Measurements from ENCODE around the gene POLR2A. TPM values are rescaled to one million over a fixed set of nuclear protein-coding genes. Genes with fewer than 3 reads are reported as not detected.

POLR2A gene
- total and polyA plus RNA-seq, 2 of the 13 experiments (the other 11 are each of a cell fraction or from before 2014, with no cell fraction given): 17.8 to 18.3 TPM

DNA sequence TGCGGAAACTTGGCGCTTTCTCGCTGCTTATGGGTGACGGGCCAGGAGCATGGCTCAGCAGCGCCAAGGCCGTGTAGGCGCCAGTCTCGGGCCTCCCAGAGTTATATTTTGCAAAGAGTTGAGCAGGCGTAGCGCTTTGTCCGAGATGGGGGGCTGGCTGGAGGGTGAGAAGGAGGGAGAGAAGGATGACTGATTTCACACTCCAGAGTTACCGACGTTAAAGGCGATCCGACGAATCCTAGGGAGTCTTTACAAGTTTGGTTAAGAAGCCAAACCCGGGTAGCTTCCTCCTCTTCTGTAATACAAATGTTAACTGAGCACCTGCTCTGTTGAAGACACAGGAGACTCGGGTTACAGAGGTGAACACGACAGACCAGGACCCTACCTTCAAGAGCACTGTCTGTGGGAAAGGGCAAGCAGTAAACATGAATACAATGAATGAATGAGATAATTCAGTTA is 782 bp downstream of the POLR2A start (continued):
- TF ChIP-seq, protein P1, sequence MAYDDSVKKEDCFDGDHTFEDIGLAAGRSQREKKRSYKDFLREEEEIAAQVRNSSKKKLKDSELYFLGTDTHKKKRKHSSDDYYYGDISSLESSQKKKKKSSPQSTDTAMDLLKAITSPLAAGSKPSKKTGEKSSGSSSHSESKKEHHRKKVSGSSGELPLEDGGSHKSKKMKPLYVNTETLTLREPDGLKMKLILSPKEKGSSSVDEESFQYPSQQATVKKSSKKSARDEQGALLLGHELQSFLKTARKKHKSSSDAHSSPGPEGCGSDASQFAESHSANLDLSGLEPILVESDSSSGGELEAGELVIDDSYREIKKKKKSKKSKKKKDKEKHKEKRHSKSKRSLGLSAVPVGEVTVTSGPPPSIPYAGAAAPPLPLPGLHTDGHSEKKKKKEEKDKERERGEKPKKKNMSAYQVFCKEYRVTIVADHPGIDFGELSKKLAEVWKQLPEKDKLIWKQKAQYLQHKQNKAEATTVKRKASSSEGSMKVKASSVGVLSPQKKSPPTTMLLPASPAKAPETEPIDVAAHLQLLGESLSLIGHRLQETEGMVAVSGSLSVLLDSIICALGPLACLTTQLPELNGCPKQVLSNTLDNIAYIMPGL (CRISPR knock-in tag; IDR thresholded peaks at IDR 0.05; ENCODE audit: borderline replicate concordance in 1 of 2, low read depth in 1 of 2): peak in 1 of 2 experiments; percentile 85; a peak in 2 of 4 replicates
- TF ChIP-seq ZNF598 (CRISPR knock-in tag; IDR thresholded peaks at IDR 0.05; ENCODE audit: borderline replicate concordance) (0 out of 2 replicates have a peak, but pooled peaks have one; percentile 31), BORCS8-MEF2B (CRISPR knock-in tag; IDR thresholded peaks at IDR 0.05) (peak; percentile 44; the same call in 1 of the 2 replicates), ZSCAN30 (CRISPR knock-in tag; IDR thresholded peaks at IDR 0.05) (0 out of 2 replicates have a peak, but pooled peaks have one; percentile 40), SP4 (CRISPR knock-in tag; IDR thresholded peaks at IDR 0.05) (peak; percentile 1; the same call in 1 of the 2 replicates), ZFP90 (CRISPR knock-in tag; IDR thresholded peaks at IDR 0.05; ENCODE audit: borderline replicate concordance) (no peak), ZNF431 (CRISPR knock-in tag; IDR thresholded peaks at IDR 0.05; ENCODE audit: borderline replicate concordance, low read depth) (0 out of 2 replicates have a peak, but pooled peaks have one; percentile 51), ZNF850 (CRISPR knock-in tag; conservative IDR thresholded peaks at IDR 0.05) (no peak), ZNF562 (CRISPR knock-in tag; IDR thresholded peaks at IDR 0.05; ENCODE audit: borderline replicate concordance) (no peak)
- TF ChIP-seq, protein P2, sequence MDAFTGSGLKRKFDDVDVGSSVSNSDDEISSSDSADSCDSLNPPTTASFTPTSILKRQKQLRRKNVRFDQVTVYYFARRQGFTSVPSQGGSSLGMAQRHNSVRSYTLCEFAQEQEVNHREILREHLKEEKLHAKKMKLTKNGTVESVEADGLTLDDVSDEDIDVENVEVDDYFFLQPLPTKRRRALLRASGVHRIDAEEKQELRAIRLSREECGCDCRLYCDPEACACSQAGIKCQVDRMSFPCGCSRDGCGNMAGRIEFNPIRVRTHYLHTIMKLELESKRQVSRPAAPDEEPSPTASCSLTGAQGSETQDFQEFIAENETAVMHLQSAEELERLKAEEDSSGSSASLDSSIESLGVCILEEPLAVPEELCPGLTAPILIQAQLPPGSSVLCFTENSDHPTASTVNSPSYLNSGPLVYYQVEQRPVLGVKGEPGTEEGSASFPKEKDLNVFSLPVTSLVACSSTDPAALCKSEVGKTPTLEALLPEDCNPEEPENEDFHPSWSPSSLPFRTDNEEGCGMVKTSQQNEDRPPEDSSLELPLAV (CRISPR knock-in tag; conservative IDR thresholded peaks at IDR 0.05; ENCODE audit: low read depth): no peak
- TF ChIP-seq, protein P3, sequence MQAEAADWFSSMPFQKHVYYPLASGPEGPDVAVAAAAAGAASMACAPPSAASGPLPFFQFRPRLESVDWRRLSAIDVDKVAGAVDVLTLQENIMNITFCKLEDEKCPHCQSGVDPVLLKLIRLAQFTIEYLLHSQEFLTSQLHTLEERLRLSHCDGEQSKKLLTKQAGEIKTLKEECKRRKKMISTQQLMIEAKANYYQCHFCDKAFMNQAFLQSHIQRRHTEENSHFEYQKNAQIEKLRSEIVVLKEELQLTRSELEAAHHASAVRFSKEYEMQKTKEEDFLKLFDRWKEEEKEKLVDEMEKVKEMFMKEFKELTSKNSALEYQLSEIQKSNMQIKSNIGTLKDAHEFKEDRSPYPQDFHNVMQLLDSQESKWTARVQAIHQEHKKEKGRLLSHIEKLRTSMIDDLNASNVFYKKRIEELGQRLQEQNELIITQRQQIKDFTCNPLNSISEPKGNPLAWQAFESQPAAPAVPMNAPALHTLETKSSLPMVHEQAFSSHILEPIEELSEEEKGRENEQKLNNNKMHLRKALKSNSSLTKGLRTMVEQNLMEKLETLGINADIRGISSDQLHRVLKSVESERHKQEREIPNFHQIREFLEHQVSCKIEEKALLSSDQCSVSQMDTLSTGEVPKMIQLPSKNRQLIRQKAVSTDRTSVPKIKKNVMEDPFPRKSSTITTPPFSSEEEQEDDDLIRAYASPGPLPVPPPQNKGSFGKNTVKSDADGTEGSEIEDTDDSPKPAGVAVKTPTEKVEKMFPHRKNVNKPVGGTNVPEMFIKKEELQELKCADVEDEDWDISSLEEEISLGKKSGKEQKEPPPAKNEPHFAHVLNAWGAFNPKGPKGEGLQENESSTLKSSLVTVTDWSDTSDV (CRISPR knock-in tag; IDR thresholded peaks at IDR 0.05): peak; percentile 53; the same call in 1 of the 2 replicates
- TF ChIP-seq, protein P4, sequence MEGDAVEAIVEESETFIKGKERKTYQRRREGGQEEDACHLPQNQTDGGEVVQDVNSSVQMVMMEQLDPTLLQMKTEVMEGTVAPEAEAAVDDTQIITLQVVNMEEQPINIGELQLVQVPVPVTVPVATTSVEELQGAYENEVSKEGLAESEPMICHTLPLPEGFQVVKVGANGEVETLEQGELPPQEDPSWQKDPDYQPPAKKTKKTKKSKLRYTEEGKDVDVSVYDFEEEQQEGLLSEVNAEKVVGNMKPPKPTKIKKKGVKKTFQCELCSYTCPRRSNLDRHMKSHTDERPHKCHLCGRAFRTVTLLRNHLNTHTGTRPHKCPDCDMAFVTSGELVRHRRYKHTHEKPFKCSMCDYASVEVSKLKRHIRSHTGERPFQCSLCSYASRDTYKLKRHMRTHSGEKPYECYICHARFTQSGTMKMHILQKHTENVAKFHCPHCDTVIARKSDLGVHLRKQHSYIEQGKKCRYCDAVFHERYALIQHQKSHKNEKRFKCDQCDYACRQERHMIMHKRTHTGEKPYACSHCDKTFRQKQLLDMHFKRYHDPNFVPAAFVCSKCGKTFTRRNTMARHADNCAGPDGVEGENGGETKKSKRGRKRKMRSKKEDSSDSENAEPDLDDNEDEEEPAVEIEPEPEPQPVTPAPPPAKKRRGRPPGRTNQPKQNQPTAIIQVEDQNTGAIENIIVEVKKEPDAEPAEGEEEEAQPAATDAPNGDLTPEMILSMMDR (CRISPR knock-in tag; IDR thresholded peaks at IDR 0.05): peak; percentile 61
- TF ChIP-seq, protein P5, sequence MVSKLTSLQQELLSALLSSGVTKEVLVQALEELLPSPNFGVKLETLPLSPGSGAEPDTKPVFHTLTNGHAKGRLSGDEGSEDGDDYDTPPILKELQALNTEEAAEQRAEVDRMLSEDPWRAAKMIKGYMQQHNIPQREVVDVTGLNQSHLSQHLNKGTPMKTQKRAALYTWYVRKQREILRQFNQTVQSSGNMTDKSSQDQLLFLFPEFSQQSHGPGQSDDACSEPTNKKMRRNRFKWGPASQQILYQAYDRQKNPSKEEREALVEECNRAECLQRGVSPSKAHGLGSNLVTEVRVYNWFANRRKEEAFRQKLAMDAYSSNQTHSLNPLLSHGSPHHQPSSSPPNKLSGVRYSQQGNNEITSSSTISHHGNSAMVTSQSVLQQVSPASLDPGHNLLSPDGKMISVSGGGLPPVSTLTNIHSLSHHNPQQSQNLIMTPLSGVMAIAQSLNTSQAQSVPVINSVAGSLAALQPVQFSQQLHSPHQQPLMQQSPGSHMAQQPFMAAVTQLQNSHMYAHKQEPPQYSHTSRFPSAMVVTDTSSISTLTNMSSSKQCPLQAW (CRISPR knock-in tag; IDR thresholded peaks at IDR 0.05): 0 out of 2 replicates have a peak, but pooled peaks have one; percentile 65
- TF ChIP-seq, protein P6, sequence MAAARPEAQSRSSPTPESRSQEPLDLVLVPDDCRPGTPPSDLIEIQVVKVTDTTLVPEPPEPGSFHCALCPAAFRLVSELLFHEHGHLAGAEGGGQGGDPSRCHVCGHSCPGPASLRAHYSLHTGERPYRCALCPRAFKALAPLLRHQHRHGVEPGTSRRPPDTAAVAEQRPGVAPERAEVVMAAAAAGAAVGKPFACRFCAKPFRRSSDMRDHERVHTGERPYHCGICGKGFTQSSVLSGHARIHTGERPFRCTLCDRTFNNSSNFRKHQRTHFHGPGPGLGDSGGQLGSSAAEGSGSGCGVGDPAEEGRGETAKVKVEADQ (CRISPR knock-in tag; IDR thresholded peaks at IDR 0.05; ENCODE audit: borderline replicate concordance): peak; percentile 63; the same call in 1 of the 2 replicates

All from HepG2 (cell line).